Neural progenitor cell (in vitro differentiated cells): ENCODE measurements around the gene CDAN1. TPM values are rescaled to one million over a fixed set of nuclear protein-coding genes. Genes with fewer than 3 reads are reported as not detected.

Source experiments
- DNase-seq: peaks from one replicate; pipeline ENCODE4 v3.0.0-alpha.2; 2016; ENCODE audit warnings: low spot score
- H2AFZ ChIP-seq: fragments of 200-600 bp; sonication (generic); replicated peaks from 2 replicates; pipeline ENCODE4 v1.6.1; 2016; ENCODE audit warnings: antibody characterized with exemption
- H3F3A ChIP-seq: fragments of 200-600 bp; sonication (generic); 2 replicates; pipeline ENCODE4 v1.6.1; 2016; ENCODE audit warnings: antibody characterized with exemption, low read depth
- H3K27ac ChIP-seq: fragments of 200-600 bp; sonication (generic); 2 replicates; pipeline ENCODE4 v1.5.1; 2016; ENCODE audit warnings: mild to moderate bottlenecking
- H3K27me3 ChIP-seq: fragments of 200-600 bp; sonication (generic); 2 replicates; pipeline ENCODE4 v1.6.1; 2016; ENCODE audit warnings: mild to moderate bottlenecking, moderate library complexity
- H3K36me3 ChIP-seq: fragments of 200-600 bp; sonication (generic); 2 replicates; pipeline ENCODE4 v1.5.1; 2016
- H3K4me1 ChIP-seq: fragments of 200-600 bp; sonication (generic); 2 replicates; pipeline ENCODE4 v1.6.1; 2016; ENCODE audit warnings: mixed run types
- H3K4me2 ChIP-seq: fragments of 200-600 bp; sonication (generic); 2 replicates; pipeline ENCODE4 v1.6.1; 2016
- H3K4me3 ChIP-seq: fragments of 200-600 bp; sonication (generic); 2 replicates; pipeline ENCODE4 v1.5.1; 2016
- H3K79me2 ChIP-seq: fragments of 200-600 bp; sonication (generic); 2 replicates; pipeline ENCODE4 v1.6.1; 2016; ENCODE audit warnings: low read depth
- H3K9ac ChIP-seq: fragments of 200-600 bp; sonication (generic); 2 replicates; pipeline ENCODE4 v1.6.1; 2016
- H3K9me3 ChIP-seq: fragments of 200-600 bp; sonication (generic); 2 replicates; pipeline ENCODE4 v1.5.1; 2016; ENCODE audit warnings: low read depth
- H4K20me1 ChIP-seq: fragments of 200-600 bp; sonication (generic); 2 replicates; pipeline ENCODE4 v1.6.1; 2016; ENCODE audit warnings: low read depth
- H3K27ac Mint-ChIP-seq: 3 replicates; pipeline ENCODE4 v1.8.0; 2021; ENCODE audit warnings: mixed read lengths
- H3K27me3 Mint-ChIP-seq: 2 replicates; pipeline ENCODE4 v1.8.0; 2022; ENCODE audit warnings: low read depth, mild to moderate bottlenecking, inconsistent platforms, moderate library complexity, mixed read lengths; ENCODE audit not compliant: insufficient read depth
- H3K36me3 Mint-ChIP-seq: 3 replicates; pipeline ENCODE4 v1.8.0; 2021; ENCODE audit warnings: mixed read lengths
- H3K4me1 Mint-ChIP-seq: 3 replicates; pipeline ENCODE4 v1.8.0; 2021; ENCODE audit warnings: mixed read lengths
- H3K4me3 Mint-ChIP-seq: 3 replicates; pipeline ENCODE4 v1.8.0; 2021; ENCODE audit warnings: mild to moderate bottlenecking, moderate library complexity, mixed read lengths
- H3K9me3 Mint-ChIP-seq: 3 replicates; pipeline ENCODE4 v1.8.0; 2020; ENCODE audit warnings: mixed read lengths
- EZH2 ChIP-seq: fragments of 200-600 bp; sonication (generic); IDR thresholded peaks from 2 replicates; pipeline ENCODE4 v1.6.1; 2017; ENCODE audit warnings: antibody characterized with exemption, mild to moderate bottlenecking, moderate library complexity
- EZH2phosphoT487 ChIP-seq: fragments of 200-600 bp; sonication (generic); IDR thresholded peaks from 2 replicates; pipeline ENCODE4 v1.6.1; 2017; ENCODE audit warnings: antibody characterized with exemption
- total RNA-seq: library from RNA; depleted of rRNA; stranded (reverse); fragments of >200 nt; gene quantifications from 2 replicates; pipeline ENCODE4 v1.2.3, GENCODE V29; 2015; ENCODE audit warnings: low replicate concordance
- TF ChIP-seq, protein P1 (sequence below): fragments of 200-600 bp; sonication (generic); IDR thresholded peaks from 2 replicates; pipeline ENCODE4 v1.5.1; 2017; ENCODE audit warnings: antibody characterized with exemption, mild to moderate bottlenecking

CDAN1 gene
- total RNA-seq, 1 donor from 2014 or later, result 20.2 TPM

DNA sequence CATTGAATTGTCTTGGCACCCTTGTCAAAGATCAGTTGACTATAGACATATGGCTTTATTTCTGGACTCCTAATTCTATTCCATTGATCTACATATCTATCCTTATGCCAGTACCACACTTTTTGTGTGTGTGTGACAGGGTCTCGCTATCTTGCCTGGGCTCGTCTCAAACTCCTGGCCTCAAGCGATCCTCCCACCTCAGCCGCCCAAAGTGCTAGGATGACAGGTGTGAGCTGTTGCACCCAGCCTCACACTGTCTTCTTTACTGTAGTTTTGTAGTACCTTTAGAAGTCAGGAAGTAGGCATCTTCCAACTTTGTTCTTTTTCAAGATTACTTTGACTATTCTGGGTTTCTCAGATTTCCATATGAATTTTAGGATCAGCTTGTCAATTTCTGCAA, 24.3 kb downstream of the CDAN1 start:
- no peaks in the 10 kb centered on the region for H3K4me1 ChIP-seq
- no peak overlapping the region for H3K4me3 Mint-ChIP-seq
- H3K4me2 ChIP-seq, result no peak overlapping the region
- no peaks in the 10 kb centered on the region for H3K79me2 ChIP-seq
- H3K27me3 ChIP-seq, result no peaks in the 10 kb centered on the region
- no peak overlapping the region for H3K27ac ChIP-seq
- no peaks in the 10 kb centered on the region for H3K36me3 ChIP-seq
- no peaks in the 10 kb centered on the region for H4K20me1 ChIP-seq
- no peak for TF ChIP-seq EZH2
- H3K9ac ChIP-seq, result no peak overlapping the region
- H3K36me3 Mint-ChIP-seq, result peaks cover 1% of the 10 kb centered on the region
- H3K27ac Mint-ChIP-seq, result no peak overlapping the region
- no peak for DNase-seq
- H3K9me3 Mint-ChIP-seq, result no peaks in the 10 kb centered on the region
- no peaks in the 10 kb centered on the region for H3K27me3 Mint-ChIP-seq
- H3F3A ChIP-seq, result no peaks in the 10 kb centered on the region
- no peaks in the 10 kb centered on the region for H3K9me3 ChIP-seq
- H3K4me1 Mint-ChIP-seq, result no peaks in the 10 kb centered on the region
- H3K4me3 ChIP-seq, result no peak overlapping the region
- no peak overlapping the region for H2AFZ ChIP-seq

- Mint-ChIP-seq H3K9me3 (no peaks in the 10 kb centered on the region), H3K4me1 (no peaks in the 10 kb centered on the region), H3K4me3 (no peak overlapping the region), H3K36me3 (peaks cover 4% of the 10 kb centered on the region), H3K27me3 (no peaks in the 10 kb centered on the region), H3K27ac (no peak overlapping the region)
- no peak for DNase-seq
- Histone ChIP-seq H3K27ac (no peak overlapping the region), H3K9ac (no peak overlapping the region), H3K9me3 (no peaks in the 10 kb centered on the region), H3K79me2 (no peaks in the 10 kb centered on the region), H3F3A (no peaks in the 10 kb centered on the region), H3K36me3 (no peaks in the 10 kb centered on the region), H2AFZ (no peak overlapping the region), H3K4me3 (no peak overlapping the region), H3K4me1 (no peaks in the 10 kb centered on the region), H4K20me1 (no peaks in the 10 kb centered on the region), H3K4me2 (no peak overlapping the region), H3K27me3 (no peaks in the 10 kb centered on the region)
- TF ChIP-seq, protein P1, sequence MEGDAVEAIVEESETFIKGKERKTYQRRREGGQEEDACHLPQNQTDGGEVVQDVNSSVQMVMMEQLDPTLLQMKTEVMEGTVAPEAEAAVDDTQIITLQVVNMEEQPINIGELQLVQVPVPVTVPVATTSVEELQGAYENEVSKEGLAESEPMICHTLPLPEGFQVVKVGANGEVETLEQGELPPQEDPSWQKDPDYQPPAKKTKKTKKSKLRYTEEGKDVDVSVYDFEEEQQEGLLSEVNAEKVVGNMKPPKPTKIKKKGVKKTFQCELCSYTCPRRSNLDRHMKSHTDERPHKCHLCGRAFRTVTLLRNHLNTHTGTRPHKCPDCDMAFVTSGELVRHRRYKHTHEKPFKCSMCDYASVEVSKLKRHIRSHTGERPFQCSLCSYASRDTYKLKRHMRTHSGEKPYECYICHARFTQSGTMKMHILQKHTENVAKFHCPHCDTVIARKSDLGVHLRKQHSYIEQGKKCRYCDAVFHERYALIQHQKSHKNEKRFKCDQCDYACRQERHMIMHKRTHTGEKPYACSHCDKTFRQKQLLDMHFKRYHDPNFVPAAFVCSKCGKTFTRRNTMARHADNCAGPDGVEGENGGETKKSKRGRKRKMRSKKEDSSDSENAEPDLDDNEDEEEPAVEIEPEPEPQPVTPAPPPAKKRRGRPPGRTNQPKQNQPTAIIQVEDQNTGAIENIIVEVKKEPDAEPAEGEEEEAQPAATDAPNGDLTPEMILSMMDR, result no peak
- no peak for TF ChIP-seq EZH2phosphoT487
- no peak for TF ChIP-seq EZH2
These were observed 25.2 kb downstream of the CDAN1 start for GRCh38 chr15:42711746-42712145.

DNA sequence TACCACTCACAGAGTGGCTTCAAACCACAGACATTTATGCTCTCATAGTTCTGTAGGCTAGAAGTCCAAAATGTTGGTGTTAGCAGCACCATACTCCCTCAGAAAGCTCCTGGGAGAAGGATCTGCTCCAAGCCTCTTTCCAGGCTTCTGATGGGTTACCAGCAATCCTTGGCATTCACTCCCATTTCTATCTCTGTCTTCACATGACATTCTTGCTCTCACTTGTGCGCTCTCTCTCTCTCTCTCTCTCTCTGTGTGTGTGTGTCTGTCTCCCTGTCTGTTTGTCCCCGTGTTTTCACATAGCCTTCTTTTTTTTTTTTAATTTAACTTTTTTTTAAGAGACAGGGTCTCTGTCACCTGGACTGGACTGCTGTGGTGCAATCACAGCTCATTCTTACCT, 26.3 kb downstream of the CDAN1 start:
- Histone ChIP-seq H3K4me3 (no peak overlapping the region), H3K4me2 (no peak overlapping the region), H3K9ac (no peak overlapping the region), H2AFZ (no peak overlapping the region), H3K27ac (no peak overlapping the region), H3K9me3 (no peaks in the 10 kb centered on the region), H3F3A (no peaks in the 10 kb centered on the region), H4K20me1 (no peaks in the 10 kb centered on the region), H3K4me1 (no peaks in the 10 kb centered on the region), H3K79me2 (no peaks in the 10 kb centered on the region), H3K27me3 (no peaks in the 10 kb centered on the region), H3K36me3 (no peaks in the 10 kb centered on the region)
- Mint-ChIP-seq H3K27ac (no peak overlapping the region), H3K27me3 (peaks cover 3% of the 10 kb centered on the region), H3K4me3 (no peak overlapping the region), H3K4me1 (no peaks in the 10 kb centered on the region), H3K9me3 (no peaks in the 10 kb centered on the region), H3K36me3 (peaks cover 4% of the 10 kb centered on the region)
- TF ChIP-seq EZH2 (no peak), EZH2phosphoT487 (no peak)
- TF ChIP-seq, protein P1, result no peak
- DNase-seq, result no peak

- DNase-seq, result no peak
- no peaks in the 10 kb centered on the region for H3K36me3 ChIP-seq
- H3K4me1 ChIP-seq, result no peaks in the 10 kb centered on the region
- H3K79me2 ChIP-seq, result no peaks in the 10 kb centered on the region
- H3K9ac ChIP-seq, result no peak overlapping the region
- H3K27me3 ChIP-seq, result no peaks in the 10 kb centered on the region
- Mint-ChIP-seq H3K4me3 (no peak overlapping the region), H3K27ac (no peak overlapping the region), H3K4me1 (no peaks in the 10 kb centered on the region), H3K9me3 (no peaks in the 10 kb centered on the region), H3K27me3 (peaks cover 3% of the 10 kb centered on the region), H3K36me3 (peaks cover 10% of the 10 kb centered on the region)
- no peak overlapping the region for H2AFZ ChIP-seq
- no peaks in the 10 kb centered on the region for H3K9me3 ChIP-seq
- no peaks in the 10 kb centered on the region for H3F3A ChIP-seq
- no peak overlapping the region for H3K4me3 ChIP-seq
- H3K4me2 ChIP-seq, result no peak overlapping the region
- H3K27ac ChIP-seq, result no peak overlapping the region
- TF ChIP-seq, protein P1, result no peak
- no peak for TF ChIP-seq EZH2phosphoT487
- TF ChIP-seq EZH2, result no peak
- no peaks in the 10 kb centered on the region for H4K20me1 ChIP-seq
These were observed 28.9 kb downstream of the CDAN1 start for GRCh38 chr15:42707873-42708544.
